GM10847 (cell line): ENCODE measurements around the gene CDK18.

Experiments
- POLR2A ChIP-seq: IDR thresholded peaks from 2 replicates; pipeline ENCODE4 v1.6.1; 2011; ENCODE audit not compliant: insufficient read length; ENCODE audit errors: extremely low read depth

The CDK18 gene

GRCh38 chr1:205575294-205575885 is 70.9 kb downstream of the CDK18 start:
- no peak for TF ChIP-seq POLR2A

GRCh38 chr1:205576011-205576410 is 71.5 kb downstream of the CDK18 start:
- no peak for TF ChIP-seq POLR2A

GRCh38 chr1:205576805-205577761 is 72.6 kb downstream of the CDK18 start:
- no peak for TF ChIP-seq POLR2A

GRCh38 chr1:205577874-205578658 is 73.6 kb downstream of the CDK18 start:
- no peak for TF ChIP-seq POLR2A

- TF ChIP-seq POLR2A = no peak
Measured at GRCh38 chr1:205578780-205579571, 74.5 kb downstream of the CDK18 start.

GRCh38 chr1:205579711-205580110 is 75.2 kb downstream of the CDK18 start:
- no peak for TF ChIP-seq POLR2A

- TF ChIP-seq POLR2A = no peak
Measured at GRCh38 chr1:205580140-205580922, 75.9 kb downstream of the CDK18 start.

- no peak for TF ChIP-seq POLR2A
Measured at GRCh38 chr1:205580923-205581180, 76.4 kb downstream of the CDK18 start.

- no peak for TF ChIP-seq POLR2A
Measured at GRCh38 chr1:205581321-205581980, 77.0 kb downstream of the CDK18 start.

- no peak for TF ChIP-seq POLR2A
Measured at GRCh38 chr1:205582046-205582445, 77.6 kb downstream of the CDK18 start.
